ENCODE results near the gene HHIPL2. TPM values are rescaled to one million over a fixed set of nuclear protein-coding genes. Genes with fewer than 3 reads are reported as not detected.

HHIPL2 gene
- not detected in 2 replicates for total RNA-seq
- polyA plus RNA-seq (2012), result 0.05 TPM

GRCh38 chr1:222547944-222548671 is at the start of gene HHIPL2:
TSS of gene HHIPL2 (minus strand) at chr1:222548104. CDS start at chr1:222548044, 60 bp downstream.
- no peak for DNase-seq (ENCODE audit: low read depth)

GRCh38 chr1:222596696-222597095 is 48.8 kb upstream of the HHIPL2 start:
- DNase-seq (ENCODE audit: low read depth), result no peak

- DNase-seq (ENCODE audit: low read depth), result no peak
Measured at GRCh38 chr1:222594789-222595188, 46.9 kb upstream of the HHIPL2 start.

GRCh38 chr1:222592171-222592570 is 44.3 kb upstream of the HHIPL2 start:
- DNase-seq (ENCODE audit: low read depth), result no peak

GRCh38 chr1:222589462-222590302 is 41.8 kb upstream of the HHIPL2 start, which contains the start of gene TAF1A:
TSS of gene TAF1A (minus strand) at chr1:222589933.
- DNase-seq (ENCODE audit: low read depth), result peak; percentile 87

- DNase-seq (ENCODE audit: low read depth), result no peak
Measured at GRCh38 chr1:222588135-222588534, 40.2 kb upstream of the HHIPL2 start.

- DNase-seq (ENCODE audit: low read depth), result no peak
Measured at GRCh38 chr1:222586842-222587241, 38.9 kb upstream of the HHIPL2 start.

GRCh38 chr1:222583079-222583478 is 35.2 kb upstream of the HHIPL2 start:
- peak; percentile 3 for DNase-seq (ENCODE audit: low read depth)

- DNase-seq (ENCODE audit: low read depth), result peak; percentile 32
Measured at GRCh38 chr1:222582099-222582774, 34.3 kb upstream of the HHIPL2 start.

- no peak for DNase-seq (ENCODE audit: low read depth)
Measured at GRCh38 chr1:222579316-222579715, 31.4 kb upstream of the HHIPL2 start.

- DNase-seq (ENCODE audit: low read depth), result no peak
Measured at GRCh38 chr1:222570837-222571236, 22.9 kb upstream of the HHIPL2 start.

GRCh38 chr1:222561656-222562055 is 13.8 kb upstream of the HHIPL2 start:
- no peak for DNase-seq (ENCODE audit: low read depth)

- no peak for DNase-seq (ENCODE audit: low read depth)
Measured at GRCh38 chr1:222557574-222557973, 9.7 kb upstream of the HHIPL2 start.

- DNase-seq (ENCODE audit: low read depth), result peak; percentile 10
Measured at GRCh38 chr1:222557148-222557547, 9.2 kb upstream of the HHIPL2 start.

- DNase-seq (ENCODE audit: low read depth), result no peak
Measured at GRCh38 chr1:222555992-222556615, 8.2 kb upstream of the HHIPL2 start.

GRCh38 chr1:222554177-222554576 is 6.3 kb upstream of the HHIPL2 start:
- DNase-seq (ENCODE audit: low read depth), result no peak

GRCh38 chr1:222552882-222553281 is 5.0 kb upstream of the HHIPL2 start:
- DNase-seq (ENCODE audit: low read depth), result no peak

- DNase-seq (ENCODE audit: low read depth), result no peak
Measured at GRCh38 chr1:222547260-222547614, 667 bp downstream of the HHIPL2 start.

GRCh38 chr1:222546548-222547259 is 1.2 kb downstream of the HHIPL2 start:
- DNase-seq (ENCODE audit: low read depth), result peak; percentile 79

- DNase-seq (ENCODE audit: low read depth), result no peak
Measured at GRCh38 chr1:222546091-222546490, 1.8 kb downstream of the HHIPL2 start.

GRCh38 chr1:222543817-222544216 is 4.1 kb downstream of the HHIPL2 start:
- DNase-seq (ENCODE audit: low read depth), result no peak

All from myocyte (in vitro differentiated cells).